A673 (cell line): ENCODE data around the gene DERL2.

Experiments used
- EZH2 ChIP-seq: fragments of 200-600 bp; sonication (generic); IDR thresholded peaks from 2 replicates; pipeline ENCODE4 v1.6.1; 2017; ENCODE audit warnings: borderline replicate concordance, low read depth, mild to moderate bottlenecking, mixed read lengths, antibody characterized with exemption, low read length; ENCODE audit not compliant: poor library complexity, severe bottlenecking
- TF ChIP-seq, protein P1 (sequence below): fragments of 300-800, 200-600 bp; sonication (generic); conservative IDR thresholded peaks from 2 replicates; pipeline ENCODE4 v1.5.1; 2017; ENCODE audit warnings: low read depth, mild to moderate bottlenecking, antibody characterized with exemption, low read length, moderate library complexity, mixed read lengths

DNA sequence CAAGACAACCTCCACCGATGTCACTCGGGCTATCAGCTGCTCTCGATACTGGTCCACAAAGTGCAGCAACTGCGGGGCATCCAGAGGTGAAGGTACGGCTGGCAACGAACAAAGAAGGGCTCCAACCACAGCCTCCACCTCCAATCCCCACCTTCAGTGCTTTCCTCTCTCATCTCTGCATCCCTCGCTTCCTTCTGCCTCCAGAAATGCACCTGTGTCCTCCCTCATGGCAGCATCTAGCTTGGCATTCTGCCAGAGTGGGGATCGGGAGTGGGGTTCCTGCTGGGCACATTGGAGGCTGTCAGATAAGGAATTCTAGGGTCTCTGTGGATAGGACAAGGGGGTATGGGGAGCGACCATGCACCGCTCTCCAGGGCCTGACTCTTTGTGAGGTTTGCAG is 29.0 kb upstream of the DERL2 start:
- TF ChIP-seq, protein P1, sequence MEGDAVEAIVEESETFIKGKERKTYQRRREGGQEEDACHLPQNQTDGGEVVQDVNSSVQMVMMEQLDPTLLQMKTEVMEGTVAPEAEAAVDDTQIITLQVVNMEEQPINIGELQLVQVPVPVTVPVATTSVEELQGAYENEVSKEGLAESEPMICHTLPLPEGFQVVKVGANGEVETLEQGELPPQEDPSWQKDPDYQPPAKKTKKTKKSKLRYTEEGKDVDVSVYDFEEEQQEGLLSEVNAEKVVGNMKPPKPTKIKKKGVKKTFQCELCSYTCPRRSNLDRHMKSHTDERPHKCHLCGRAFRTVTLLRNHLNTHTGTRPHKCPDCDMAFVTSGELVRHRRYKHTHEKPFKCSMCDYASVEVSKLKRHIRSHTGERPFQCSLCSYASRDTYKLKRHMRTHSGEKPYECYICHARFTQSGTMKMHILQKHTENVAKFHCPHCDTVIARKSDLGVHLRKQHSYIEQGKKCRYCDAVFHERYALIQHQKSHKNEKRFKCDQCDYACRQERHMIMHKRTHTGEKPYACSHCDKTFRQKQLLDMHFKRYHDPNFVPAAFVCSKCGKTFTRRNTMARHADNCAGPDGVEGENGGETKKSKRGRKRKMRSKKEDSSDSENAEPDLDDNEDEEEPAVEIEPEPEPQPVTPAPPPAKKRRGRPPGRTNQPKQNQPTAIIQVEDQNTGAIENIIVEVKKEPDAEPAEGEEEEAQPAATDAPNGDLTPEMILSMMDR = no peak
- TF ChIP-seq EZH2 = no peak
